OCI-LY3 (cell line): ENCODE measurements around the gene RAPGEF1.

Experiments used
- H2AFZ ChIP-seq: fragments of 200-600, 300-600 bp; shearing (Covaris generic); 2 replicates; pipeline ENCODE4 v1.6.0; 2014; ENCODE audit warnings: antibody characterized with exemption, low read depth, low read length
- H3K27ac ChIP-seq: fragments of 200-600, 300-600 bp; sonication (generic); 2 replicates; pipeline ENCODE4 v1.5.1; 2014; ENCODE audit warnings: mild to moderate bottlenecking, low read length, moderate library complexity, mixed read lengths
- H3K27me3 ChIP-seq: fragments of 200-600, 300-600 bp; sonication (generic); 2 replicates; pipeline ENCODE4 v1.6.1; 2014; ENCODE audit warnings: low read depth, low read length, mixed read lengths
- H3K36me3 ChIP-seq: fragments of 200-600, 300-600 bp; sonication (generic); replicated peaks from 2 replicates; pipeline ENCODE3; 2014; ENCODE audit warnings: low read depth, low read length, mixed read lengths
- H3K4me1 ChIP-seq: fragments of 300-600, 200-600 bp; sonication (generic); 2 replicates; pipeline ENCODE4 v1.6.1; 2014; ENCODE audit warnings: low read length, mixed read lengths
- H3K4me2 ChIP-seq: fragments of 200-600, 300-600 bp; sonication (generic); 2 replicates; pipeline ENCODE4 v1.6.1; 2014; ENCODE audit warnings: low read length, mixed read lengths
- H3K4me3 ChIP-seq: fragments of 300-600, 200-600 bp; sonication (generic); 2 replicates; pipeline ENCODE4 v1.5.1; 2014; ENCODE audit warnings: antibody characterized with exemption, mild to moderate bottlenecking, low read length, moderate library complexity
- H3K79me2 ChIP-seq: fragments of 300-600, 200-600 bp; shearing (Covaris generic); 2 replicates; pipeline ENCODE4 v1.6.1; 2014; ENCODE audit warnings: mild to moderate bottlenecking, low read length, mixed read lengths
- H3K9ac ChIP-seq: fragments of 300-600, 200-600 bp; shearing (Covaris generic); 2 replicates; pipeline ENCODE4 v1.6.0; 2014; ENCODE audit warnings: mild to moderate bottlenecking, low read length, moderate library complexity
- H3K9me3 ChIP-seq: fragments of 200-600, 300-600 bp; shearing (Covaris generic); 2 replicates; pipeline ENCODE4 v1.6.1; 2014; ENCODE audit warnings: low read length, mixed read lengths; ENCODE audit not compliant: insufficient read depth
- H4K20me1 ChIP-seq: fragments of 200-600, 300-600 bp; sonication (generic); 2 replicates; pipeline ENCODE4 v1.6.1; 2016; ENCODE audit warnings: low read length, mixed read lengths; ENCODE audit not compliant: insufficient read depth
- CTCF ChIP-seq: fragments of 200-600, 300-600 bp; sonication (generic); IDR thresholded peaks from 2 replicates; pipeline ENCODE4 v1.5.1; 2014; ENCODE audit warnings: antibody characterized with exemption, low read length, low read depth
- EZH2phosphoT487 ChIP-seq: fragments of 200-600 bp; shearing (Covaris generic); IDR thresholded peaks from 2 replicates; pipeline ENCODE4 v1.6.1; 2018; ENCODE audit warnings: antibody characterized with exemption, mixed run types, low read depth

The RAPGEF1 gene

DNA sequence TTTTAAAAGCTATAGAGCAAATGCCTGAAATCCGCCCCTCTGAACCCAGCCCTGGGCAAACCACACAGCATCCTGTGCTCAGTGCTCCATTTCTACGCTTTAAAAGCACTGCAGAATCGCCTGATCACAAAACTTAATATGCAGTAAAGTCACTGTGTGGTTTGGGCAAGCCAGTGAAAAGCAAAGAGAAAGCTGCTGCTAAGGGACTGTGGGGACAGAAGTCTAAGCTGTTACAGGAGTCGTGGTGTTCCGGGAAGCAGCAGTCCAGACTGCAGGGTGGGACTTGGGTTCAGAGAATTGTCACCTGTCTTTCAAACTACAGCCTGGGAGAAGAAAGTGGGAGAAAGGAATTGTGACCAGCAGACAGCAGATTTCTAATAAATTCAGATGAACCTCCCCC lies 8.2 kb downstream of the RAPGEF1 start:
- H3K27ac ChIP-seq = peak overlapping the region; percentile 99
- peak overlapping the region; percentile 78 for H3K9ac ChIP-seq
- no peaks in the 10 kb centered on the region for H3K9me3 ChIP-seq

GRCh38 chr9:131731237-131731636 lies 8.6 kb downstream of the RAPGEF1 start:
- TF ChIP-seq EZH2phosphoT487 = no peak
- TF ChIP-seq CTCF = no peak
- no peaks in the 10 kb centered on the region for H3K27me3 ChIP-seq
- H4K20me1 ChIP-seq = no peaks in the 10 kb centered on the region
- no peak overlapping the region for H2AFZ ChIP-seq
- H3K79me2 ChIP-seq = peaks cover 91% of the 10 kb centered on the region
- peak overlapping the region; percentile 41 for H3K4me3 ChIP-seq
- H3K9me3 ChIP-seq = no peaks in the 10 kb centered on the region
- H3K4me1 ChIP-seq = peaks cover 96% of the 10 kb centered on the region
- peak overlapping the region; percentile 78 for H3K9ac ChIP-seq
- H3K36me3 ChIP-seq = peaks cover 20% of the 10 kb centered on the region
- peak overlapping the region; percentile 99 for H3K27ac ChIP-seq
- peak overlapping the region; percentile 97 for H3K4me2 ChIP-seq

More for the DNA sequence above, 8.2 kb downstream of the RAPGEF1 start:
- Histone ChIP-seq H3K27me3 (no peaks in the 10 kb centered on the region), H4K20me1 (no peaks in the 10 kb centered on the region), H3K4me1 (peaks cover 96% of the 10 kb centered on the region), H2AFZ (no peak overlapping the region), H3K79me2 (peaks cover 91% of the 10 kb centered on the region), H3K4me2 (peak overlapping the region; percentile 97), H3K36me3 (peaks cover 16% of the 10 kb centered on the region), H3K4me3 (peak overlapping the region; percentile 41)
- no peak for TF ChIP-seq CTCF
- TF ChIP-seq EZH2phosphoT487 = no peak

DNA sequence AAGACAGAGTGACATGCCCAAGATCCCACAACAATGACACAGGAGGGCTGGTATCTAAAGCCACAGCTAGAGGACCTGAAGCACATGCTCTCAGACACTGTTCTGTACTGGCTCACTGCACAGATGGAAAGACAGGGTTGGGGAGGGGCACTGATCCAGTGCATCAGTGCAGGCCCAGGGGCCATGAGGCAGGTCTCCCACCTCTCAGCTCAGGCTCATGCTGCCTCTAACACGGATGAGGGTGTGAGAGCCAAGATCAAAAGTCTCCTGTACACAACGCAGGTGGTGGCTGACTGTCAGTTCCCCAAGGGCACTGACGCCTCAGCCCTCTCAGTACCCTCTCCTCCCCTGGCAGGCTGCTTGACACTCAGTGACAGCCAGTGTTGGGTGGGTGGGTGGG lies 10.9 kb downstream of the RAPGEF1 start:
- Histone ChIP-seq H3K36me3 (peaks cover 33% of the 10 kb centered on the region), H3K9ac (peak overlapping the region; percentile 99), H4K20me1 (peaks cover 8% of the 10 kb centered on the region; the same call in 1 of the 2 replicates), H3K4me3 (peak overlapping the region; percentile 71), H3K4me2 (peak overlapping the region; percentile 98), H2AFZ (no peak overlapping the region), H3K4me1 (peaks cover 92% of the 10 kb centered on the region), H3K27me3 (no peaks in the 10 kb centered on the region), H3K79me2 (peaks cover 91% of the 10 kb centered on the region), H3K9me3 (peaks cover 4% of the 10 kb centered on the region; the same call in 1 of the 2 replicates), H3K27ac (peak overlapping the region; percentile 99)
- TF ChIP-seq CTCF (no peak), EZH2phosphoT487 (no peak)

- Histone ChIP-seq H3K27ac (peak overlapping the region; percentile 99), H3K9me3 (peaks cover 4% of the 10 kb centered on the region; the same call in 1 of the 2 replicates), H3K4me3 (peak overlapping the region; percentile 71), H2AFZ (no peak overlapping the region), H4K20me1 (peaks cover 11% of the 10 kb centered on the region), H3K4me2 (peak overlapping the region; percentile 98), H3K9ac (peak overlapping the region; percentile 99), H3K27me3 (no peaks in the 10 kb centered on the region), H3K79me2 (peaks cover 91% of the 10 kb centered on the region), H3K36me3 (peaks cover 37% of the 10 kb centered on the region), H3K4me1 (peaks cover 88% of the 10 kb centered on the region)
- TF ChIP-seq CTCF (no peak), EZH2phosphoT487 (no peak)
Observed at GRCh38 chr9:131728546-131728910, 11.3 kb downstream of the RAPGEF1 start.
